Measurements from ENCODE around the gene RBM4B.

The RBM4B gene

GRCh38 chr11:66693356-66694055 lies 15.8 kb upstream of the RBM4B start:
- in situ Hi-C loops (cut with MboI; ENCODE audit: low sequenced_read_pairs, unreplicated experiment) = loop anchor here (5.0 kb wide), 1 partner anchor 139 kb away; no protein-coding TSS in a partner anchor

GRCh38 chr11:66692871-66693331 lies 15.2 kb upstream of the RBM4B start:
- TF ChIP-seq, protein P1, sequence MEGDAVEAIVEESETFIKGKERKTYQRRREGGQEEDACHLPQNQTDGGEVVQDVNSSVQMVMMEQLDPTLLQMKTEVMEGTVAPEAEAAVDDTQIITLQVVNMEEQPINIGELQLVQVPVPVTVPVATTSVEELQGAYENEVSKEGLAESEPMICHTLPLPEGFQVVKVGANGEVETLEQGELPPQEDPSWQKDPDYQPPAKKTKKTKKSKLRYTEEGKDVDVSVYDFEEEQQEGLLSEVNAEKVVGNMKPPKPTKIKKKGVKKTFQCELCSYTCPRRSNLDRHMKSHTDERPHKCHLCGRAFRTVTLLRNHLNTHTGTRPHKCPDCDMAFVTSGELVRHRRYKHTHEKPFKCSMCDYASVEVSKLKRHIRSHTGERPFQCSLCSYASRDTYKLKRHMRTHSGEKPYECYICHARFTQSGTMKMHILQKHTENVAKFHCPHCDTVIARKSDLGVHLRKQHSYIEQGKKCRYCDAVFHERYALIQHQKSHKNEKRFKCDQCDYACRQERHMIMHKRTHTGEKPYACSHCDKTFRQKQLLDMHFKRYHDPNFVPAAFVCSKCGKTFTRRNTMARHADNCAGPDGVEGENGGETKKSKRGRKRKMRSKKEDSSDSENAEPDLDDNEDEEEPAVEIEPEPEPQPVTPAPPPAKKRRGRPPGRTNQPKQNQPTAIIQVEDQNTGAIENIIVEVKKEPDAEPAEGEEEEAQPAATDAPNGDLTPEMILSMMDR (IDR thresholded peaks at IDR 0.05; ENCODE audit: borderline replicate concordance, control extremely low read depth, extremely low read depth, insufficient read depth, missing control alignments) = no peak
- DNase-seq (ENCODE audit: low spot score) = no peak
- in situ Hi-C loops (cut with MboI; ENCODE audit: low sequenced_read_pairs, unreplicated experiment) = loop anchor here (5.0 kb wide), 1 partner anchor 139 kb away; no protein-coding TSS in a partner anchor

More at GRCh38 chr11:66693356-66694055, 15.8 kb upstream of the RBM4B start:
- DNase-seq (ENCODE audit: low spot score) = no peak
- TF ChIP-seq, protein P1 (IDR thresholded peaks at IDR 0.05; ENCODE audit: borderline replicate concordance, control extremely low read depth, extremely low read depth, insufficient read depth, missing control alignments) = no peak

GRCh38 chr11:66692446-66692845 lies 14.8 kb upstream of the RBM4B start:
- TF ChIP-seq, protein P1 (IDR thresholded peaks at IDR 0.05; ENCODE audit: borderline replicate concordance, control extremely low read depth, extremely low read depth, insufficient read depth, missing control alignments) = no peak
- in situ Hi-C loops (cut with MboI; ENCODE audit: low sequenced_read_pairs, unreplicated experiment) = loop anchor here (5.0 kb wide), 1 partner anchor 140 kb away; no protein-coding TSS in a partner anchor
- DNase-seq (ENCODE audit: low spot score) = no peak

- DNase-seq (ENCODE audit: low spot score) = no peak
- TF ChIP-seq, protein P1 (IDR thresholded peaks at IDR 0.05; ENCODE audit: borderline replicate concordance, control extremely low read depth, extremely low read depth, insufficient read depth, missing control alignments) = no peak
- in situ Hi-C loops (cut with MboI; ENCODE audit: low sequenced_read_pairs, unreplicated experiment) = loop anchor here (5.0 kb wide), 1 partner anchor 141 kb away; no protein-coding TSS in a partner anchor
Observed at GRCh38 chr11:66691311-66691980, 13.8 kb upstream of the RBM4B start.

DNA sequence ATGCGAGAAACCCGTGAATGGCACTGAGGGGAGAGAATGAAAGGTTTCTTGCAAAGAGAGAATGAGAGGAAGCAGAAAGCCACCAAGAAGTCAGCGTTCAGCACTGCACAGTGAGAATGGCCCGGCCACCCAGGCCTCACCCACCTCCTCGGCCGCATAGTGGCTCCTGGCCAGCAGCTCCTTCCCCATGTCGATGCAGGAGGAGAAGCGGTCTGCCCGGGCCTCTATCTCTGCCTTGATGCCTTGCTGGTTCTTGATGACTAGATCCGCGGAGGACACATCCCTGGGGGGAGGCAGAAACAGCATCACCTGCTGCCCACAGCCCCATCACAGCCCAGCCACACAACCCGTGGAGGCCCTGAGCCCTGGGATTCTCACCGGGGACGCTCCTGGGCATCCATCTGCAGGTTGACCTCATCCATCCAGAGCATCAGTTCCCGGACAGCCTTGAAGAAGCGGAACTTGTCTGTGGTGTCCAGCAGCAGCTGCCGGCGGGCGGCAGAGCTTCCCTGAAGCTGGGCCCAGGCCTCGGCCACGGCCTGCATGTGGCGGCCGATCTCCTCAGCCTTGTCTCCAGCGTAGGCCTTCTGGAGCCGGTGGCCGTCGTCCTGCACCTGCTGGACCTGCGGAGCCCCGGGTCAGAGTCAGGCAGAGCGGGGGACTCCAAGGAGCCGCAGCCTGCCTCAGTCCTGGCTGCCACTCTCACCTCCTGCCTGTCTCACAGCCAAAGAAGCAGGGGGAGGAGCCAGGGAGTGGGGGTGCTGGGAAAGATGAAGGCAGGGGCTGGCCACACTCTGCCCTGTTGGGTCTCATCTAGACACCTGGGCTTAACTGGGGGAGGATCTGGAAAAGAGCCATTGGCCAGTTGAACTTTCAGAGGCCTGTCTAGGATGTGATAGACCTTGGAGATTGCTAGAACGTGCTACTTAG lies 12.2 kb upstream of the RBM4B start:
- DNase-seq (ENCODE audit: low spot score) = no peak
- TF ChIP-seq, protein P1 (IDR thresholded peaks at IDR 0.05; ENCODE audit: borderline replicate concordance, control extremely low read depth, extremely low read depth, insufficient read depth, missing control alignments) = no peak
- in situ Hi-C loops (cut with MboI; ENCODE audit: low sequenced_read_pairs, unreplicated experiment) = loop anchor here (5.0 kb wide), 1 partner anchor 142 kb away; no protein-coding TSS in a partner anchor

Measured in GM13976 (cell line).